Prostate gland (tissue), 2 donors: ENCODE measurements around the gene IRS1.
A peak's percentile ranks its signal among the peaks of the same experiment; 100 is the strongest.

Experiments used
- POLR2A ChIP-seq: fragments of 450-650 bp; IDR thresholded peaks from one replicate; pipeline ENCODE4 v1.6.1; 2016; ENCODE audit warnings: antibody characterized with exemption, mild to moderate bottlenecking
- TF ChIP-seq, protein P1 (sequence below), 4 experiments: fragments of 200-600 bp in 2 of 4; fragments of 450-650 bp in 2 of 4; sonication (generic) in 2 of 4; IDR thresholded peaks; 1 replicate in 3 of 4; 2 replicates in 1 of 4; pipeline ENCODE4 v1.5.1; 2016 to 2019; ENCODE audit warnings: antibody characterized with exemption in 4 of 4, mild to moderate bottlenecking in 2 of 4, moderate library complexity in 2 of 4

- TF ChIP-seq, protein P1, sequence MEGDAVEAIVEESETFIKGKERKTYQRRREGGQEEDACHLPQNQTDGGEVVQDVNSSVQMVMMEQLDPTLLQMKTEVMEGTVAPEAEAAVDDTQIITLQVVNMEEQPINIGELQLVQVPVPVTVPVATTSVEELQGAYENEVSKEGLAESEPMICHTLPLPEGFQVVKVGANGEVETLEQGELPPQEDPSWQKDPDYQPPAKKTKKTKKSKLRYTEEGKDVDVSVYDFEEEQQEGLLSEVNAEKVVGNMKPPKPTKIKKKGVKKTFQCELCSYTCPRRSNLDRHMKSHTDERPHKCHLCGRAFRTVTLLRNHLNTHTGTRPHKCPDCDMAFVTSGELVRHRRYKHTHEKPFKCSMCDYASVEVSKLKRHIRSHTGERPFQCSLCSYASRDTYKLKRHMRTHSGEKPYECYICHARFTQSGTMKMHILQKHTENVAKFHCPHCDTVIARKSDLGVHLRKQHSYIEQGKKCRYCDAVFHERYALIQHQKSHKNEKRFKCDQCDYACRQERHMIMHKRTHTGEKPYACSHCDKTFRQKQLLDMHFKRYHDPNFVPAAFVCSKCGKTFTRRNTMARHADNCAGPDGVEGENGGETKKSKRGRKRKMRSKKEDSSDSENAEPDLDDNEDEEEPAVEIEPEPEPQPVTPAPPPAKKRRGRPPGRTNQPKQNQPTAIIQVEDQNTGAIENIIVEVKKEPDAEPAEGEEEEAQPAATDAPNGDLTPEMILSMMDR (IDR thresholded peaks at IDR 0.05), result peak in 2 of 4 experiments; percentile 15 to 69
- TF ChIP-seq POLR2A, result no peak
Observed at GRCh38 chr2:226799976-226800940, 638 bp upstream of the IRS1 start.
